GM21526 (cell line): ENCODE results near the gene ARHGAP26.
A peak's percentile ranks its signal among the peaks of the same experiment; 100 is the strongest.

Experiments used
- ATAC-seq: cut with Tn5 transposase; IDR thresholded peaks from one replicate; pipeline ENCODE4 v1.9.1; 2021; ENCODE audit warnings: moderate library complexity; ENCODE audit not compliant: unreplicated experiment, low FRiP score

ARHGAP26 gene

DNA sequence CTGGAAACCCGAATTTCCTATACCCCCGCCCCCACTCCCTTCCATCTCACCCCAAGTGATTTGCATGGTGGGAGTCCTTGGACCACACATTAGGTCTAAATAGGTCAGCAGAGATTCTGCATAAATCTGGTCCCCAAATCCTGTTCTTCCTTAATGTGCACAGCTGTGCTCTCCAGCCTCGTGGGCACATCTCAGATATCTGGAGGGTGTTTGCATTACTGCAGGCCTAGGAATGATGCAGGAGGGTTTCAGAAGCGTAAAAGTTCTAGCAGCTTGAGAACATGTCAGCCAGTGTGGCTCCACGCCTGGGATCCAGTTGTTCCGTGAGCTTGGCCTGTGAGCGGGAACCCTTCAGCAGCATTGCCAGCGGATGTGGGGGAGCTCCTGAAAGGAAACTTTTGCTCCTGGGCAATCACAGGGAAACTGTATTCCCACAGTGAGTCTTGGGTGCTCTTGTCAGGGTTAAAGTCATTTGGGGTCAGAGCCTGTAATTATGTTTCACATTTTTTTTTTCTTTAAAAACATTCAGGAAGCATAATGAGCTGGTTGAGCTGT lies 12.9 kb downstream of the ARHGAP26 start:
- no peak for ATAC-seq

DNA sequence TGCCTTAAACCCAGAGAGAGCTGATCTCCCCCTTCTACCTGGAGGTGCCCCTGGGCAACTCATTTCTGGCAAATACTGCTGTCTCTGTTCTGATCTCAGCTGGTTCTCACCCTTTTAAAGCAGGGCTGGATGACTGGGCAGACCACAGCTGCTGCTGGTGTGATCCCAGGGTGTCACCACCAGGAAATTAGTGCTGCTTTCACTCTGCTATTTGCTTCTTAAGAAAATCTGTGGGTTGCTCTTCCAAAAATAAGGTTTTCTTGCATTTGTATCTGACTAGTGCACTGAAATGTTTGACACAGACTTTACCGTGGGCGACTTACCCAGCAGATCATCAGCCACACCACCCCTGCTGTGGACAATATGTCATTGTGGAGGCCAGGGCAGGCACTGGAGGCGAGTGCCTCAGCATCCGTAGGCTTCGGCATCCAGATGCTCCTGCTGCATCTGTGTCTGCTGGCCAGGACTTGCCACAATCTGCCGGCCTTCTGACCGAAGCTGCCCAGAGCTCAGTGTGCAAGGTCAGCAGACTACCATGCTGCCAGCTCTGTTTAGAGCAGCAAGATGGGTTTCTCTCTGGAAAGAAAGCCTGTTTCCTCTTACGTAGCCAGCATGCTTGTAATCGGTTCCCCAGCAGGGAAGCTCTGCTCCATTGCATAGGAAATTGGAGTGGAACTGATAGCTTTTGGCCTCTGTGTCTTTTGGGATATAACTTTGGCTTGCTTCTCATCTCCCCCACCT lies 13.6 kb downstream of the ARHGAP26 start:
- no peak for ATAC-seq

DNA sequence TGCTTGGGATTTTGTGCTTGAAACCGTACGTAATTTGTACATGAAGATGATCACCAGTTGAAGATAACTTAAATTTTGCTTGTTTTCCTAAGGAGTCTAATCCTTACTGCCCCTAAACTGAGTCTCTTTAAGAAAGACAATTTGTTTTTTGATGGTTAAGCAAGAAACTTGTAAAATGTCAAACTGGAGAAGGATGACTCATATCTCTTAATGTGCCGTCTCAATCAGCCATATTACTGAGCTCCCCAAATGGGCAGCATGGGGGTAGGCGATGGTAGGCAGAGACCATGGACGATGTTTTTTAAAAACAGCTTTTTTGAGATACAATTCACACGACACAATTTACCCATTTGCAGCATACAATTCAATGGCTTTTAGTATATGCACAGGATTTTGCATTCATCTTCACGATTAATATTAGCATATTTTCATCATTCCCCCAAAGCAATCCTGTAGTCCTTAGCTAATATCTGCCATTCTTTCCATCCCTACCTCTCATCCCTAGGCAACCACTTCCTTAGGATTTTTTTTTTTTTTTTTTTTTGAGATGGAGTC lies 14.3 kb downstream of the ARHGAP26 start:
- no peak for ATAC-seq

DNA sequence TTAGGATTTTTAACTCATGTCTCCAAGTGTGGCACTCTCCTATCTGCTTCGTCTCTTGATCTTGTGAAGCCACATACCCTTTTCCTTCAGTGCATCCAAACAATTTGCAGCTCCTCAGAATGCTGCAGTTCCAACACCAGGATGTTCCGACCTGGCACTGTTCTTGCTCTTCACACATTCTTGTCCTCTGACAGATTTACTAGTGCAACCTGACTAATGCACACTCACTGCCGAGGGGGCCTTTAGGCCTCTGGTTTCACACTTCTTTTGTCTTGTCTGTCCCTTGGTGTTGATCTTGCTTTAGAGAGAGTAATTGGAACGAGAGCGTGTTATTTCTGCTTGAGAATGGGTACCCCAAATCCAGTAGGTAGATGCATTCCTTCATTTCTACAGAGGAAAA lies 15.0 kb downstream of the ARHGAP26 start:
- ATAC-seq: no peak

DNA sequence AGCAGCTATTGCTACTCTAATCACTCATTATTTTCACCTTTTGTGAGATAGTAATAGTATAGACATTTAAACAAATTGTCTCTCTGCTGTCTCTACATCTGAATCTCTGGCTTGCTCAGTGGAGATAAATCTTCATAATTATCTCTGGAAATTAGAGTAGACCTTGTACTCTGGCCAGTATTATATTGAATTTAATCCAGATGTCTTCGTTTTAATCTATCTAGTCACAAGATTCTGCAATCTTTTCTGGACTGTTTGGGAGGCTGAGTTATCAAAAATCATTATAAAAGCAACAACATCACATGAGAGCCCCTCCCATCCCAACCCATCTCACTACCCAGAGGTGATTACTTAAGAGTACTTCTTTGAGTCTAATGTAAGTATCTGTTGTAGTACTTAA lies 19.0 kb downstream of the ARHGAP26 start:
- no peak for ATAC-seq

DNA sequence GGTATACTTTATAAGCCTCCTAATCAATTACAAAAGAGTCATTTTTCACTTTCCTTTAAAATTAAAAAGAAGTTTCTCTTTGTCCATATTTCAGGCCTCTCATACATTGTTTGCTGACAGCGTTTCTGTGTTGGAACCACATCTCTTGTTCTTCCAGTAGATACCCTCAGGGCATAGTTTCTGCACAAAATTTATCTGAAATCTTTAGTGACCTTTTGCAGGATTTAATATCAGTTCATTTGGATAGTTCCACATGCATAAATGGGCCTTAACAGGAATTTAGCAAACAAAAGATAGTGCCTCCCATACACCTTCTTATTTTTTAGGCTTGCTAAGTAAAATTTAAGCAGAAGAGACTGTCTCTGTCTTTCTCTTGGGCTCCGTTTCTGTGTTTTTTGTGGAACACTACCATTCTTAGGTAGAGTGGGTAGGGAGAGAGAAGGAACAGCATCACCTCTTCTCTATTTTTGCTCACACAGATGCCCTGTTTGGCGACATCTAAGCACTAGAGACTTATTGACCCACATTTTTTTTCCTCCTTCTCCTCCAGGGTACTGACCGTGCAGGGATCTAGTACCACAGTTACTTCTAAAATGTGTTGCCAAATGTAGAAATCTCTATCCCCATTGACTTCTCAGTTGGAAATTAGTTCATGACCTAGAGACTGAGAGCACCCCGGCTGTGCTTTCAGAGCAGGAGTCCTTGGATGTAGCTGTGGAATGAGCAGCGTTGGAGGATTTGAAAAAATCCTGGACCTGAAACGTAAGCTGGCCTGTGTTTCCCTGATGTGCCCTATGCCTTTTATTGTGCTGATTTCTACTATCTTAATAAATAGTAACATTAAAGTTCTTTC lies 22.1 kb downstream of the ARHGAP26 start:
- ATAC-seq: no peak

DNA sequence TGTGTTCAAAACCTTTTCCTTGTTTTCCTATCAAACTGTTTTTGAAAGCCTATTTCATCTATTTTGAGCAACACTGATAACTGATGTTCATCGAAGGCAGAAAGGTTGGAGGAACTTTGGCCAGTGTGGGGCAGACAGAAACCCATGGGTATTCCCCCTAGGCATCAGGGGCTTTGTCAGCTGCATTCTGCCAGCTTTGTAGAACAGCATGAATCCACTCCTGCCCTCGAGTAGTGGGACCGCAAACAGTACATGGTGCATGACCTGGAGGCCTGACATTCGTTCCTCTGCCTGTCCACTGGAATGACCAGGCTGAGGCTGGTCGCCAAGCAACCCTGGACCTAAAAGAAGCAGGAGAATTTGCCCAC lies 22.7 kb downstream of the ARHGAP26 start:
- no peak for ATAC-seq

DNA sequence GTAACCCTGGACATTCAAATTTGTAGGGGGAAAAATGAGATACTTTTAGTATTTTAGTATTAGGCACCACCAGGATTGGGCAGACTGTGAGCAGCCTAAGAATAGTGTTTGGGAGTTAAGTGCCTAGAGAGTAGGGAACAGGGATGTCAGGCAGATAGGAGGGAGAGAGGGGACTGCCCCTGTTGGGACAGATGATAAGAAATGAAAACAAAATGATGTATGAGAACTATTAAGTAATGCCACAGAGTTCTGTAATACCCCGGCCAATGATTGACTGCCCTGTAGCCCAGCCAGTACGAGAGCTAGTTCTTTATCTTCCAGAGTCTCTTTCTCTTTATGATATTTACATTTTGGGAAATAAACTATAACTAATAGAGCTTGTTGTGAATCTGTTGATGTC lies 24.4 kb downstream of the ARHGAP26 start:
- ATAC-seq: no peak

DNA sequence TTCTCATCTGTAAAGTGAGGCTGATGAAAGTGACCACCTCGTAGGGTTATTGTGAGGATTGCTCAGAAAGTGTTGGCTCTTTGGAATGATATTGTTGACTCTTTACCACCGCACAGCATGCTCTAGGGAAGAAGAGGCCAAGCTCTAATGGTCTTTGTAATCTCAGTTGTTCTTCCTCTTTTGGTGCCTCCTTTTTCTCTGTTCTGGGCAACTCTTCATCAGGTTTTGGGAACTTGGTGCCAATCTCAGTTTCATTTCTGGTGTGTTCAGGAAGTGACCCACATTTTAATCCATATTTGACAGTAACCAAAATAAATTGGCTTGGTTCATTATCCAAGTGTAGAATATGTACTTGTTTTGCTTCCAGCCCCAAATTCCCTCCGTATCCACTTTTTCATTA lies 25.1 kb downstream of the ARHGAP26 start:
- ATAC-seq: no peak

DNA sequence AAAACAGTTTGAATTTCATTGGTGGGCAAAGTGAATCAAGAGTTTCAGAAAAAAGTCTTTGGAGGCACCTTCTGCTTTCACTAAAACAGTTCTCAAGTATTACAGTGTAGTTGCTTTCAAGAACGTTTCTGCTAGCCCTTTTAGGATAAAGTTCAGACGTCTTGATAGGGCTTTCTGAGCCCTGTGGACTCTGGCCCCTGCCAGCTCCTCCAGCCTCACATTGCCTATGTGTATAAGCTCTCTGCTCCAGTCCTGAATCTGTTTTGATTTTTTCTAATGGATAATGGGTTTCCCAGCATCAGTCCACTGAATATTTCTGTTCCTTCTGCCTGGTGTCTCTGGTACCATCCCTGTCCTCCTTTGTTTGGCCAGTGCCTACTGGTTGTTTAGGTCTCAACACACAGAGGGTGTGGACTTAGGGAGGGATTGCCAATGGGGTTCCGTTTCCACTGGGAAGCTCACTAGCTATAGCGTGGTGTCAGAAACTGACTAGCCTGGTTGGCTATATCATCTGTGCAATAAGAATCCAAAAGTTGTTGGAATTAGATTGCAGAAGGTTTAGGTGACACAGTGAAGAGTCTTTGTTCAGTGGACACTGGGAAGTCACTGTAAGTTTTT lies 26.4 kb downstream of the ARHGAP26 start:
- ATAC-seq: no peak

DNA sequence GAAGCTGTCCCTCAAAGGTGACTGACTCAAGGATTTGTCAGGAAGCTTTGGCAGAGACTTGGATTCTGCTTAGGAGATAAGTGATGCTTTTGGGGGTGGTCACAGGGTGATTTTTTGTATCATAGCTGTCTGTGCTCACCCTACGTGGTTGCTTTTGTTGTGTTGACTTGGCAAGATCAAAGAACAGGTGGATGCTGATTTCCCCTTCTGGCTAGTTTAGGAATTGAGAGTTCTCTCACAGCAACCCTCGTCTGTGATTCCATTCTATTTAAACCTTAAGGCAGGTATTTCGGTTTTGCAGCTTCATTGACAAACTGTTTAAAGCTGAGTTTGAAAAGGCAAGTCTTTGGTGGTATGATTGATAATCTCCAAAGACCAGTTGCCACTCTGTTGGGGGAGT lies 27.2 kb downstream of the ARHGAP26 start:
- ATAC-seq: no peak

DNA sequence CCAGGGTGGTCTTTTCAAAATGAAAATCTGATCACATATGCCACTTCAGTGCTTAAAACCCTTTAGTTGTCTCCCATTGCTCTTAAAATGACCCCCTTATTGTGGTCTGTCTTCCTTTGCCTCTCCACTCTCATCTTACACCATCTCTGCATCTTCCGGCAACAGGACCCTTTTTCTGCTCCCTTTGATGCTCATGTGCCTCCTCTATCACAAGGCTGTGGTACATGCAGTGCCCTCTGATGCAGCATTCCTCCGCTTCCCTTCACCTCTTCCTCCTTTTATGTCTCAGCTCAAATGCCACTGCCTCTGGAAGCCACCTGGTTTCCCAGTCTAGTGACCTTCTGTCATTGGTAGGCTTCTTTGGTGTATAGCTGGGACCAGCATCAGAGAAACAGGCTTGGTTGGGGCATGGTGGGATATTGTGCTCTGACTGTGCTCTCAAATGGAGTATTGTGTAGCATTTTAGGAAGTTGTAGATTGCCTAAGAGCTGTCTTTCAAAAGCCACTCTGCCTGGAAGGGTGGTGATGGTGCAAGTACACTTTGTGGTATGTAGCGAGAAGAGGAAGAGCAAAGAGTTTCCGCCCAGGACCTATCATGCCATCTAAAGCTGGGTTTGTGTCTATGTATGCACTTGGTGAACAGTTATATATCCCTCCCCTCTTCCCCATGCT lies 28.1 kb downstream of the ARHGAP26 start:
- no peak for ATAC-seq

DNA sequence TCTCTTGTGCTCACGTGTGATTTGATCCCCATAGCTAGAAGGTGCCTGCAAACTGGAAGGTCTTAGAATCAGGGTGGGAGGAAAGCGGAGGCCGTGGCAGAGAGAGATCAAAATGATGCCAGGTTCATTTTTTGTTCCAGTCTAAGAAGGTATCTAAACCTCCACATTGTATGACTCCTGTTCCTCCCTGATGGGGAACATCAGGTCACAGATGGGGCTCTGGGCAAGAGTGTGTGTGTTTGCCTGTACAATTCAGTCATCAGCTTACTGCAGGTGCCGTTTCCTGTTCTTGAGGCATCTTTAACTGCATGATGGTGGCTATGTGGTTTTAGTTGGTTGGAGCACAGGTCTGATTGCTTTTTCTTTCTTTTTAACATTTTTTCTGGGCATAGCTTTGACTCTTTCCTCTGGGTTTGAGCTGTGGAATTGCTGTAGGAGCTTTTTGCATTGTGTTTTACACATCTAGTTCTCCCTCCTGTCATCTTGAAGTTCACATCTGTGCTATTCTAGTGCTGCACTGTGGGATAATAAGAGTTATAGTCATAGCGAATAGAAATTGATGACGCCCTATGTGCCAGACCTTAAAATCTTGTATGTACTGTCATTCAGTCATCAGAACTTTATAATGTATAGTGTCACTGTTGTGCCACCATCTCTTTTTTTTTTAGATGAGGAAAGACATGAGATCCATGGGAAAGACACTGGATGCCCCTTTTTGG lies 30.8 kb downstream of the ARHGAP26 start:
- ATAC-seq: peak; percentile 92

DNA sequence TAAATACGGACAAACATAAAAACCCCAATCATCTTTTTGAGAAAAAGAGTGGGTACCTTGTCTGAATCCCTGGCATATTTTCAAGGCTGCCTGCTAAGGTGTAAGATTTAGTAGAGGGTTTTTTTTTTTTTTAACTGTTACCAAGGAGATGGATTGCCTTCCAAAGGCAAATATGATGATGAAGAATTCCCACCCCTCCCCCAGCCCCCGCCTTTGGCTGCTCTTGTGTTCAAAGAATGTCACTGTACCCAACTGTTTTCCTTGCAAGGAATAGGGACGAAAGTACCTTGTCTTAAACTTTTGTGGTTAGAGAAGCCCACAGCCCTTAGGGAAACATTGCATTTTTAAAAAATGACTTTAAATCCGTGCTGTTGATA lies 31.3 kb downstream of the ARHGAP26 start:
- ATAC-seq: no peak

DNA sequence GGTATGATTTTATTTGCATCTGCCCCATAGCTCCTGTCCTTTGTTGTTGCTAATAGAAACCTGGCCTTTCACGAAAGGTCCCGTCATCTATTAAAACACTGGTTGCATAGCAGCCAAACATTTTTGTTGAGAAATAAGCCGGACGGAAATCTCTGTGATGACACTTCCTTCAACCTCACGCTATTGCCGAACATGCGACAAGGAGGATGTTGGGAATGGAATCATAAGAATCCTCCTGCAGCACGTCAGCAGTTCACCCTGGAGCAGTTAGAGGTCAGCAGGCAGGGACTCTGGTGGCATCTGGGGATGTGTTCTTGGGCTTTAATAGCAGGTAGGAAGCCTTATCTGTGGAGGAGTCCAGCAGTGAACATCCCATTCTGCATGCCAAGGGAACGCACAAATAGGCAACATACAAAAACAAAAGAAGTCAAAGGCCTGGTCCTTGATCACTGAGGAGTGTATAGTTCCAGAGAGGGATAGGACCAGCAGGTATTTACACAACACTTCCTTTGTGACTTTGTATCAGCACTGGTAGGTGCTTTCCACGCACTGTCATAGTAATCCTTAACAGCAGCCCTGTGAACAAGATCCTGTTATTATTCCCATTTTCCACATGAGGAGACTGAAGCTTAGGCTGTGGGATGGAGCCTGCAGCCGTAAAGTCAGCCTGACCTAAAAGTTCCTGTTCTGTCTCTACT lies 33.4 kb downstream of the ARHGAP26 start:
- ATAC-seq: no peak

DNA sequence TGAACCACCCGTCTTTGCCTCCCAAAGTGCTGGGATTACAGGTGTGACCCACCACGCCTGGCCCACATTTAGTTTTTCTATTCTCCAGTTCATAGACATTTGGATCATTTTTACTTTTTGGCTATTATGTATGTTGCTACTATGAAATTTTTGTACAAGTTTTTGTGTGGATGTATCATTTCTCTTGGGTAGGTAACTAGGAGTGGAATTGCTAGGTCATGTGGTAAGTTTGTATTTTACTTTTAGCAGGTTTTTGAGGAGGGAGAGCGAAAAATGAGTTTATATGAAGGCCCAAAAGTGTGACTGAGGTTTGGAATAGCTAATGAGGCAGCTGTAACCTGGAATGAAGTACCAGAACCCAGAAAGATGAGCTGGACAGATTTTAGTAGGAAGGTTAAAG lies 35.2 kb downstream of the ARHGAP26 start:
- ATAC-seq: no peak

DNA sequence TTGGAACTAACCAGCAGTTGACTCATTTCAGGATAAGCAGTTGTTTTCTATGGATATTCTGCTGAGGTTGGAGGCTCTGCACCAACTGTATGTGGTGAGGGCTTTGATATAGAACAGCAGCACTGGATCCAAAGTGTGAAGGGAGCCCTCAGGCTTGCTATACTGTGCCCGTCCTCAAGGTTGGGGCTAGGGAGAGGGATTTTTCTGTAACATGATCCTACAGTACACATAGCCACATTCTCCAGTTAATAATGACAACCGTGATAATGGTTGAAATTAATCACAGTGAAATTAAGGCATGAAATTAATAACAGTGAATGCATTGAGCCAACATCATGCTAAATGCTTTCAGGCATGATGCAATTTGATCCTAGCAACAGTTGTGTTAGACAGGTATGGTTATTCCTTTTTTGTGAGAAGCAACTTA lies 36.7 kb downstream of the ARHGAP26 start:
- no peak for ATAC-seq

DNA sequence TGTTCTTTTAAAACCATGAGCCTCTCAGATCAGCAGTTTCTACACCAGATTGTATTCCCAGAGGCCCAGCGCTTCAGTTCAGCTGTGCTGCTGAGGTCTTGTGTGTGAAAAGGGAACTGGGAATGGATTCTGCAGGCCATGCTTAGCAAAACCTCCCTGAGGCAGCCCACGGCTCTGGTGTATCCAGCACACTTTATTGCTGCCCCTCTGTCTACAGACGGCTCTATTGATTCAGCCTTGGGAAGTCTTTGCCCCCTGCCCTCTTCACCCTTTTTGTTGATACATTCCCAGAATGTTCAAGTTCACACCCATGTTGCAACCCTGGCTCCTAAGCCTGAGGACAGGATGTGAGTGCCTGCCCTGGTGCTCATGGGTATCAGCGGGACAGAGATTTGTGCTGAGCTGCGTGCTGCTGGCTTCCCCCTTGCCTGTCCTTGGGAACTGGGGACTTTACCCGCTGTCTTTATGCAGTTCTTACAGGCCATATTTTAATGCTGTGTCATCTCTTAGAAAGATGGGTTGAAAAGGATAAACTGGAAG lies 37.3 kb downstream of the ARHGAP26 start:
- peak; percentile 55 for ATAC-seq
